Muscle layer of duodenum (tissue), 2 donors: ENCODE data around the gene PLEKHG4B.
"Not testable (repeated sequence)": the region's sequence is repeated elsewhere in the genome, so short reads cannot be mapped to it uniquely, and the experiment has no call there.

Source experiments
- H3K27ac ChIP-seq: one replicate; pipeline ENCODE4 v1.7.0; 2013; ENCODE audit warnings: mild to moderate bottlenecking, low read length
- H3K27me3 ChIP-seq: one replicate; pipeline ENCODE4 v1.7.0; 2013; ENCODE audit warnings: low read depth, mild to moderate bottlenecking, control low read depth, low read length
- H3K36me3 ChIP-seq, 2 donors: one replicate each; pipeline ENCODE4 v1.7.0; 2013; ENCODE audit warnings: low read length in 2 of 2, control low read depth in 1 of 2, mild to moderate bottlenecking in 1 of 2; ENCODE audit not compliant: insufficient read depth in 2 of 2, control insufficient read depth in 1 of 2
- H3K4me1 ChIP-seq, 2 donors: one replicate each; pipeline ENCODE4 v1.7.0; 2013; ENCODE audit warnings: low read length in 2 of 2, mild to moderate bottlenecking in 2 of 2, control low read depth in 1 of 2, moderate library complexity in 1 of 2; ENCODE audit not compliant: insufficient read depth in 2 of 2, control insufficient read depth in 1 of 2
- H3K4me3 ChIP-seq, 2 donors: one replicate each; pipeline ENCODE4 v1.7.0; 2013; ENCODE audit warnings: low read length in 2 of 2, low read depth in 1 of 2, mild to moderate bottlenecking in 1 of 2
- H3K9me3 ChIP-seq, 2 donors: one replicate each; pipeline ENCODE4 v1.7.0; 2013; ENCODE audit warnings: low read length in 2 of 2, control low read depth in 1 of 2, mild to moderate bottlenecking in 1 of 2; ENCODE audit not compliant: control insufficient read depth in 1 of 2
- donor health status: healthy.

PLEKHG4B gene

DNA sequence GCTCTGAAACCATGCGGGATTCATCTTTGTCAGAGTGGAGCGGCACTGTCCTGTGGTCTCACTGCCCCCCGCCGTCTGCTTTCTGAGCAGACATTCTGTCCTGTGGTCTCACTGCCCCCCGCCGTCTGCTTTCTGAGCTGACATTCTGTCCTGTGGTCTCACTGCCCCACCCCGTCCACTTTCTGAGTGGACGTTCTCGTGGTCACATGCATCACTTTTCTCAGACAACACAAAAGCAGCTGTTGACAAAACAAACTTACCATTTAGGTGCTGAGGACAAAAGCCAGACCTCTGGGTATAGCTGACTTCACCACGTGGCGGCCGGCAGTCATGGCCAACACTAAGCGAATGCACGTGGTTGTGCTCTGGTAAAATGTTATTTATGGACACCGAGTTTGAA lies 102.1 kb downstream of the PLEKHG4B start:
- peaks cover 0 to 6% of the 10 kb centered on the region in 2 donors for H3K36me3 ChIP-seq
- no peaks in the 10 kb centered on the region for H3K27me3 ChIP-seq
- peaks cover 0 to 6% of the 10 kb centered on the region in 2 donors for H3K4me1 ChIP-seq
- H3K27ac ChIP-seq: no peak overlapping the region
- H3K4me3 ChIP-seq: no peak overlapping the region
- no peaks in the 10 kb centered on the region for H3K9me3 ChIP-seq

- no peak overlapping the region for H3K4me3 ChIP-seq
- H3K27me3 ChIP-seq: no peaks in the 10 kb centered on the region
- peaks cover 0 to 6% of the 10 kb centered on the region in 2 donors for H3K36me3 ChIP-seq
- H3K27ac ChIP-seq: no peak overlapping the region
- peaks cover 0 to 6% of the 10 kb centered on the region in 2 donors for H3K4me1 ChIP-seq
- H3K9me3 ChIP-seq: no peaks in the 10 kb centered on the region
These were observed 102.7 kb downstream of the PLEKHG4B start for GRCh38 chr5:194603-195209.

DNA sequence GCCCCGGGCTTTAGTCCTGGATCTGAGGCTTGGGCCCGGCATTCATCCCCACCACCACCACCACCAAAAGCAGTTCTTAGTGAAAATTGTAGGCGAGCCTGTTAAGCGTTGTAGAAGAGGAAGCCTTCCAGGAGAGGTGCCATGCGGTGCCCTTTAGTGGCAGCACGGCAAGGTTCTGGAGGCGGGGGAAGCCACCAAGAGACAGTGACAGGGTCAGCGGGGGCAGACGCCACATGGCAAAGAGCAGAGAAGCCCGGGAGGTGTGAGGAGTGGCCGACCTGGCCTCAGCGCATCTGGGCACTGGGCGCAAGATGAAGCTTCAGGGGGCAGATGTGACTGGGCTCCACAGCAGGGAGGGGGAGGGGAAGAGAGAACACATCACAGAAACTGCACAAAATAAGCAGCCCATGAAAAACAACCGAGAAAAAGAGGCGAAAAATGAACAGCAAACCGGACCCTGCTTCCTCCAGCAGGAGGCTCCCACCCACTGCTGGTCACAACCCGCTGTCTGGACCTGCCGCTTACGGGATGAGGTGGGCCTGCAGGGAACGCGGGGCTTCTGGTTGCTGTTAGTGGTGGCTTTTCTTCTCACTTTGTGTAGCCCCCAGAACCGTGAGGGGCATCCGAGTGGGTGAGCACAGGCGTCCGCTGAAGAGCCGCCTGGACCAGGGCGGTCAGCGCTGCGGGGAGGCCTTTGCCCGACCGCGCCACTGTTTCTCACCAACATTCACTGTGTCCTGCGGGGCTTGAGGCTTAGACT lies 103.6 kb downstream of the PLEKHG4B start:
- Histone ChIP-seq H3K9me3 (no peaks in the 10 kb centered on the region), H3K4me1 (peaks cover 0 to 6% of the 10 kb centered on the region in 2 donors), H3K27ac (no peak overlapping the region), H3K36me3 (peaks cover 0 to 6% of the 10 kb centered on the region in 2 donors), H3K27me3 (no peaks in the 10 kb centered on the region), H3K4me3 (no peak overlapping the region)

- H3K27ac ChIP-seq: no peak overlapping the region
- no peaks in the 10 kb centered on the region for H3K9me3 ChIP-seq
- H3K4me3 ChIP-seq: no peak overlapping the region
- H3K4me1 ChIP-seq: peaks cover 0 to 5% of the 10 kb centered on the region in 2 donors
- no peaks in the 10 kb centered on the region for H3K27me3 ChIP-seq
- H3K36me3 ChIP-seq: peaks cover 0 to 6% of the 10 kb centered on the region in 2 donors
These were observed 104.4 kb downstream of the PLEKHG4B start for GRCh38 chr5:196350-196749.

- H3K36me3 ChIP-seq, H3K27me3 ChIP-seq, H3K9me3 ChIP-seq, H3K4me3 ChIP-seq, H3K4me1 ChIP-seq, H3K27ac ChIP-seq: not testable (repeated sequence)
These were observed 105.1 kb downstream of the PLEKHG4B start for GRCh38 chr5:197031-197430.

GRCh38 chr5:197892-198489 lies 106.0 kb downstream of the PLEKHG4B start:
- H3K27ac ChIP-seq: no peak overlapping the region
- H3K4me1 ChIP-seq: no peaks in the 10 kb centered on the region
- H3K9me3 ChIP-seq: no peaks in the 10 kb centered on the region

GRCh38 chr5:198516-199196 lies 106.7 kb downstream of the PLEKHG4B start:
- H3K9me3 ChIP-seq: no peaks in the 10 kb centered on the region
- peaks cover 2 to 11% of the 10 kb centered on the region in 2 donors for H3K36me3 ChIP-seq
- no peaks in the 10 kb centered on the region for H3K4me1 ChIP-seq
- H3K27ac ChIP-seq: no peak overlapping the region
- no peaks in the 10 kb centered on the region for H3K27me3 ChIP-seq
- H3K4me3 ChIP-seq: no peak overlapping the region

More at GRCh38 chr5:197892-198489, 106.0 kb downstream of the PLEKHG4B start:
- Histone ChIP-seq H3K36me3 (peaks cover 0 to 6% of the 10 kb centered on the region in 2 donors), H3K4me3 (no peak overlapping the region), H3K27me3 (no peaks in the 10 kb centered on the region)

- Histone ChIP-seq H3K4me3 (no peak overlapping the region), H3K27ac (no peak overlapping the region), H3K36me3 (peaks cover 5 to 18% of the 10 kb centered on the region in 2 donors), H3K4me1 (no peaks in the 10 kb centered on the region), H3K27me3 (no peaks in the 10 kb centered on the region), H3K9me3 (no peaks in the 10 kb centered on the region)
These were observed 107.4 kb downstream of the PLEKHG4B start for GRCh38 chr5:199197-199949.

- Histone ChIP-seq H3K4me3 (no peak overlapping the region), H3K27ac (no peak overlapping the region), H3K4me1 (no peaks in the 10 kb centered on the region), H3K36me3 (peaks cover 13 to 25% of the 10 kb centered on the region in 2 donors), H3K9me3 (no peaks in the 10 kb centered on the region), H3K27me3 (no peaks in the 10 kb centered on the region)
These were observed 108.1 kb downstream of the PLEKHG4B start for GRCh38 chr5:199950-200645.

DNA sequence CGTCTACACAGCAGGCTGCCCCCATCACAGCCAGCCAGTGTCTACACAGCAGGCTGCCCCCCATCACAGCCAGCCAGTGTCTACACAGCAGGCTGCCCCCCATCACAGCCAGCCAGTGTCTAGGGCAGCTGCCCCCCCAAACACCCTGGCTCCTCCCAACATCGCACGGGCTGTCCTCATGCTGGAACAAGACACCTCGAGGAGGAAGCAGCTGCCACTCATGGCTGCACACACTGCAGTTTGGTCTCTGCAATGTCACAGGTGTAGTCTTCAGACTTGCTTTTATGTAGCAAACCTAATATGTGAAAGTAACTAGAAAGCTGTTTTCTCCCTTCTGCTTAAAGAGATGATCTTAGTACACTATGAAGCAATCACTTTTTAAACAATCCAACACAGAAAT lies 109.0 kb downstream of the PLEKHG4B start:
- H3K4me1 ChIP-seq: no peaks in the 10 kb centered on the region
- H3K36me3 ChIP-seq: peaks cover 21 to 33% of the 10 kb centered on the region in 2 donors
- H3K4me3 ChIP-seq: no peak overlapping the region
- no peaks in the 10 kb centered on the region for H3K9me3 ChIP-seq
- no peak overlapping the region for H3K27ac ChIP-seq
- no peaks in the 10 kb centered on the region for H3K27me3 ChIP-seq
